GM23248 (cell line): ENCODE data around the gene NUDCD3.

Experiments
- EZH2 ChIP-seq: fragments of 200-600 bp; sonication (generic); IDR thresholded peaks from 2 replicates; pipeline ENCODE4 v1.6.1; 2018; ENCODE audit warnings: antibody characterized with exemption, mild to moderate bottlenecking; ENCODE audit not compliant: insufficient read depth, poor library complexity, severe bottlenecking
- EZH2phosphoT487 ChIP-seq: fragments of 200-600 bp; sonication (generic); IDR thresholded peaks from 2 replicates; pipeline ENCODE4 v1.6.1; 2018; ENCODE audit warnings: antibody characterized with exemption, moderate library complexity, mild to moderate bottlenecking, low read depth; ENCODE audit not compliant: insufficient read depth

DNA sequence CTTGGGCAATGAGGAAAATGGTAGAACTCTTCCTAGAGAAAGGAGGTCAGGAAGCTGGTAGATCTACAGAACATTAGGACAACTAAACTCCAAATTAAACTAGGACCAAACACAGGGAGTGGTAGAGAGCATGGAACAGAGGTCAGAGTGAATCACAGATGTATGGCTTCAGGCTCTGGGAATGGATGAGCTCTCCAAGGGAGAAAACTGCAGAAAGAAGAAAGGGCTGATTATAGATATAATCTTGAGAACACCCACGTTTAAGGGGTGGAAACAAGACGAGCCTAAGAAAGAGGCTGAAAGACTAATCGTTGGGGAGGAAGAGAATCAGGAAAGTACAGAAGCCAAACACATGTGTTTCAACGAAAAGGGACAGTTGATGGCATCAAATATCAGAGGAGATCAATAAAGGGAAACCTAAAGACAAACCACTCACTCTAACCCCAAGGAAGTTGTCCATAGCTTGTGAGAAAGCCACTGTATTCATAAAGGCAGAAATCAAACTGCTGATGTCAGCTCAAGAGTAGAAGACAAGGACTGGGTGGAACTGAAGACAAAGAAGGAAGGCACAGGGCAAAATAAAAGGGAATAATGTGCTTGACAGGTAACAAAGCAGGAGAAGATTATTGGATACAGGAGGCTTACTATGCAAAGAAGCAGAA, 41.4 kb downstream of the NUDCD3 start:
- no peak for TF ChIP-seq EZH2
- TF ChIP-seq EZH2phosphoT487 = no peak
